PFSK-1 (cell line): ENCODE results near the gene UGP2.

Source experiments
- POLR2AphosphoS5 ChIP-seq: IDR thresholded peaks from 2 replicates; pipeline ENCODE4 v1.6.1; 2012; ENCODE audit warnings: low read depth, mild to moderate bottlenecking, control low read depth, low read length, moderate library complexity
- REST ChIP-seq, 2 experiments: IDR thresholded peaks; 2 replicates each; pipeline versions ENCODE4 v1.6.1 to v1.8.0; 2011 to 2012; ENCODE audit warnings: low read depth in 2 of 2, low read length in 2 of 2, control low read depth in 1 of 2, inconsistent platforms in 1 of 2, mild to moderate bottlenecking in 1 of 2, moderate library complexity in 1 of 2; ENCODE audit not compliant: insufficient read depth in 1 of 2
- SIN3A ChIP-seq: IDR thresholded peaks from 2 replicates; pipeline ENCODE4 v1.6.1; 2012; ENCODE audit warnings: mild to moderate bottlenecking, low read length, moderate library complexity, borderline replicate concordance; ENCODE audit not compliant: insufficient read depth
- TAF1 ChIP-seq: IDR thresholded peaks from 2 replicates; pipeline ENCODE4 v1.6.1; 2012; ENCODE audit warnings: low read length, control low read depth, borderline replicate concordance; ENCODE audit not compliant: insufficient read depth

DNA sequence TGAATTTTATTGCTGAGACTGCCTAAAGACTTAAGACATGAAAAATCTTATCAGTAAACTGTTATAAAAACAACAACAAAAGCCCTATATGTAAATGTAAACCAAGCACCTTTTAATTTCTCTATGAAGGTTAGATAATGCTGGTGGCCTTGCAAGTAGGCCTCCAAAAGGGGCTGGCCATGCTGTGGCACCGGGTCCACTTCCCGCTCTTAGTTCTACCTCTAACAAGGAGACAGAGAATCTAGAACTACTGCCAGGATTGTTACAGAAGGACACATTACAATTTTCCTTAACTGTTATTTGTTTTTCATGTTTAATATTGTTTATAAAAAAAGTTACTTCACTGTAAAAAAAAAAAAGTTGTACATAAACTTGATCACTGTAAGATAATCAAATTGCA lies 49.0 kb downstream of the UGP2 start:
- TF ChIP-seq TAF1 (no peak), POLR2AphosphoS5 (no peak; the same call in 1 of the 2 replicates), REST (IDR thresholded peaks at IDR 0.05; ENCODE audit: insufficient read depth in 1 of 2, low read depth in 2 of 2, low read length in 2 of 2) (no peak), SIN3A (no peak)
